Progenitor cell of endocrine pancreas (in vitro differentiated cells): ENCODE measurements around the gene TRIM62. TPM values are rescaled to one million over a fixed set of nuclear protein-coding genes. Genes with fewer than 3 reads are reported as not detected.

Experiments
- DNase-seq: peaks from one replicate; pipeline ENCODE4 v3.0.0; 2021; ENCODE audit warnings: low spot score; ENCODE audit not compliant: unreplicated experiment
- H3K27ac Mint-ChIP-seq: 2 replicates; pipeline ENCODE4 v1.8.0; 2021; ENCODE audit warnings: mild to moderate bottlenecking, moderate library complexity, mixed read lengths
- H3K27me3 Mint-ChIP-seq: 2 replicates; pipeline ENCODE4 v1.8.0; 2021; ENCODE audit warnings: mixed read lengths
- H3K36me3 Mint-ChIP-seq: 2 replicates; pipeline ENCODE4 v1.8.0; 2022; ENCODE audit warnings: mixed read lengths; ENCODE audit not compliant: insufficient read depth
- H3K4me1 Mint-ChIP-seq: 2 replicates; pipeline ENCODE4 v1.8.0; 2021; ENCODE audit warnings: low read depth, mixed read lengths
- H3K4me3 Mint-ChIP-seq: 2 replicates; pipeline ENCODE4 v1.8.0; 2021; ENCODE audit warnings: low read depth, mild to moderate bottlenecking, moderate library complexity, mixed read lengths
- H3K9me3 Mint-ChIP-seq: 2 replicates; pipeline ENCODE4 v1.8.0; 2021; ENCODE audit warnings: low read depth, mixed read lengths
- total RNA-seq: library from RNA; stranded (reverse); gene quantifications from 2 replicates; pipeline ENCODE4 v1.2.1, GENCODE V29; 2021
- TF ChIP-seq, protein P1 (sequence below): fragments of 200-600 bp; sonication (generic); IDR thresholded peaks from one replicate; pipeline ENCODE4 v1.5.0; 2021; ENCODE audit warnings: antibody characterized with exemption, mild to moderate bottlenecking; ENCODE audit not compliant: unreplicated experiment

TRIM62 gene
- total RNA-seq, 1 donor from 2014 or later = 7.4 TPM

GRCh38 chr1:33180911-33181890 lies 642 bp downstream of the TRIM62 start:
- peak; percentile 68 for DNase-seq
- Mint-ChIP-seq H3K9me3 (no peaks in the 10 kb centered on the region), H3K4me3 (peak overlapping the region; percentile 80), H3K27me3 (peaks cover 18% of the 10 kb centered on the region), H3K27ac (peak overlapping the region; percentile 93), H3K36me3 (no peaks in the 10 kb centered on the region), H3K4me1 (peaks cover 9% of the 10 kb centered on the region)
- TF ChIP-seq, protein P1, sequence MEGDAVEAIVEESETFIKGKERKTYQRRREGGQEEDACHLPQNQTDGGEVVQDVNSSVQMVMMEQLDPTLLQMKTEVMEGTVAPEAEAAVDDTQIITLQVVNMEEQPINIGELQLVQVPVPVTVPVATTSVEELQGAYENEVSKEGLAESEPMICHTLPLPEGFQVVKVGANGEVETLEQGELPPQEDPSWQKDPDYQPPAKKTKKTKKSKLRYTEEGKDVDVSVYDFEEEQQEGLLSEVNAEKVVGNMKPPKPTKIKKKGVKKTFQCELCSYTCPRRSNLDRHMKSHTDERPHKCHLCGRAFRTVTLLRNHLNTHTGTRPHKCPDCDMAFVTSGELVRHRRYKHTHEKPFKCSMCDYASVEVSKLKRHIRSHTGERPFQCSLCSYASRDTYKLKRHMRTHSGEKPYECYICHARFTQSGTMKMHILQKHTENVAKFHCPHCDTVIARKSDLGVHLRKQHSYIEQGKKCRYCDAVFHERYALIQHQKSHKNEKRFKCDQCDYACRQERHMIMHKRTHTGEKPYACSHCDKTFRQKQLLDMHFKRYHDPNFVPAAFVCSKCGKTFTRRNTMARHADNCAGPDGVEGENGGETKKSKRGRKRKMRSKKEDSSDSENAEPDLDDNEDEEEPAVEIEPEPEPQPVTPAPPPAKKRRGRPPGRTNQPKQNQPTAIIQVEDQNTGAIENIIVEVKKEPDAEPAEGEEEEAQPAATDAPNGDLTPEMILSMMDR = peak; percentile 22

DNA sequence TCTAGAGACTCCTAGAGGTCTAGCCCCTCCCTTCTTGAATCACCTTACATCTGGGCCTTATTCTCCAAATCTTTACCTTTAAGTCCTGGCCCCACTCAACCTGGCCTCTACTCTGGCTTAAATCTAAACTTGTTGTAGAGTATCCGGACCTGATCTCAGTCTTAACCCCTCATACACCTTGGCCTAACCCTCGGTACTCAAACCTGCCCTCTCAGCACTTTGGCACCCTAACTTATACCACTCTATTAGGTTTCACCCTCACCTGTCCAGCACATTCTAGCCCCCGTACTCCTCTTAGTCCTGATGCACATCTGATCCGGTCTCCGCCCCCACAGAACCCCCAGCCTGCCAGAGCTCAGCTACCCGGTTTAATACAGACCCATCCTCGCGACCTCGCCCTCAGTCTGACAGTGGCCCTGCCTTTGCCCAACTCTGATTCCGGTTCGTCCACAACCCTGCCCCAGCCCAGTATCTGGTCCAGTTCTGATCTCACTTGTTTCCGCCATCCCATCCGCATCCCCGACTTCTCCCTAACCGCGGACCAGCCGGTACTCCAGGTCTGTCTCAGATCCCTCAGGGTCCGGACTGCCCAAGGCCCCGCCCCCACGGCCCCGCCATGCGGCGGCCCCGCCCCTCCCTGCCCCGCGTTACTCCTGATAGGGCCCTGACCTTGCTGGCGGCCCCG lies 1.5 kb downstream of the TRIM62 start:
- TF ChIP-seq, protein P1 = no peak
- peaks cover 9% of the 10 kb centered on the region for H3K4me1 Mint-ChIP-seq

GRCh38 chr1:33178836-33179439 lies 2.9 kb downstream of the TRIM62 start:
- Mint-ChIP-seq H3K27me3 (peaks cover 16% of the 10 kb centered on the region), H3K9me3 (no peaks in the 10 kb centered on the region), H3K27ac (no peak overlapping the region), H3K4me1 (peaks cover 9% of the 10 kb centered on the region), H3K36me3 (no peaks in the 10 kb centered on the region), H3K4me3 (no peak overlapping the region)
- TF ChIP-seq, protein P1 = no peak
- no peak for DNase-seq

More for the DNA sequence above, 1.5 kb downstream of the TRIM62 start:
- no peak for DNase-seq
- Mint-ChIP-seq H3K4me3 (peak overlapping the region; percentile 69), H3K27me3 (peaks cover 16% of the 10 kb centered on the region), H3K9me3 (no peaks in the 10 kb centered on the region), H3K27ac (no peak overlapping the region), H3K36me3 (no peaks in the 10 kb centered on the region)

DNA sequence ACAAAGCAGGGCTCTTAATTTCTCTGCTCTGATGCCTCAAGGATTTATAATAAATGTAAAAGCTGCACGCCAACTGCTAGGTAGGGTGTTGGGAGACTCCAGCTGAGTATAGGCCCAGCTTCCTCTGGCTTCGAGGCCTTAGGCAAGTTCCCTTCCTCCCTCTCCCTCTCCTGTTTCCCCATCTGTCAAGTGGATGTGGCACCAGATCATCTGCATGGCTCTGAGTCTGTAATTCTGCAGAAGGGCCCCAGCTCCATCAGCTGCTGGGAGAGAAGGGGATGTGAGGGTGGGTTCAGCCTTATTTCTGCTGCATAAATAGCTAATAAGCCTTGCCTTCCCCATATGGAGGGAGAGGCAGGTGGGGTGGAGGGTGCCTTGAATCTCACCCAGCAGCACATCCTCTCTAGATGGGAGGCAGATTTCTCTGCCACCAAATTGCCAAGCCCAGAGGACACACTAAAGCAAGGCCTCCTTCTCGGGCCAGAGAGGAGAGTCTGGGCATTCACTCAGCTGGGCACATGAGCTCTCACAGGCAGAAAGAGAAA lies 3.8 kb downstream of the TRIM62 start:
- no peak for DNase-seq
- no peak overlapping the region for H3K27ac Mint-ChIP-seq
- H3K4me3 Mint-ChIP-seq = no peak overlapping the region
- H3K4me1 Mint-ChIP-seq = peaks cover 9% of the 10 kb centered on the region
- H3K9me3 Mint-ChIP-seq = no peaks in the 10 kb centered on the region
- TF ChIP-seq, protein P1 = no peak
- no peaks in the 10 kb centered on the region for H3K36me3 Mint-ChIP-seq
- peaks cover 14% of the 10 kb centered on the region for H3K27me3 Mint-ChIP-seq

DNA sequence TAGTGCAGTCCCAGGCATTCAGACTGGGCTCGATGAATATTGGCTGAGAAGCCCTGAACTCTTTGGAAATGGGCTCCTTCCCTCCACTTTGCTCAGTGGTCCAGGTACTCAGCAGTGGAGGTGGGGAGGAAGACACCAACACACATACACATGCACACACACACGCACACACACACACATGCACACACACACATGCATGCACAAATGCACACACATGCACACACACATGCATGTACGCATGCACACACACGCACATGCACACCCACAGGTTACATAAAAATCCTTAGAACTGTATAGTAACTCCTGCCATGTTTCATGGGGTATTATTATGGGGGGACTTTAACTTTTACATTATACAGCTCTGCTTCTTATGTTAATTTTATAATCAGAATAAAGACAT lies 5.0 kb downstream of the TRIM62 start:
- Mint-ChIP-seq H3K4me3 (no peak overlapping the region), H3K36me3 (no peaks in the 10 kb centered on the region), H3K27me3 (peaks cover 7% of the 10 kb centered on the region), H3K27ac (no peak overlapping the region), H3K9me3 (no peaks in the 10 kb centered on the region), H3K4me1 (peaks cover 5% of the 10 kb centered on the region)
- TF ChIP-seq, protein P1 = no peak
- DNase-seq = no peak
